ENCODE measurements around the gene COL5A2.

The COL5A2 gene

GRCh38 chr2:189046320-189046719 lies 133.2 kb downstream of the COL5A2 start:
- no peak for DNase-seq

GRCh38 chr2:189045836-189046235 lies 133.7 kb downstream of the COL5A2 start:
- DNase-seq: no peak

DNA sequence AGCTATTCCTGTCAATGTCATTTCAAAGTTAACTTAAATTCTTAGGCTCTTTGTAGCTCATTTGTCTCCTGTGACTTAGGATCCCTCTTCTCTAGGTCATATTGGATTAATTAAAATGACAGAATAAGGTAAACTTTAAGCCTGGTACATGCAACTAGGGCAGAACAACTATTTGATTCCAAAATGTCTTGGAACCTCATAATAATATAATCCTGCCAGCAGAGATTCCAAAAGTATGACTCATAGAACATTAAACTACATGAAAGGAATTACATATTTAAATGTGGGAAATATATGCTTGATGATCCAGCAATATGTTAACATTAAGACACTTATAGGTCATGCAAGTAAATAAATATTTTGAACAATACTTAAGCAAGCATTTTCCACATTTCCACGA lies 142.0 kb downstream of the COL5A2 start:
- DNase-seq: no peak

DNA sequence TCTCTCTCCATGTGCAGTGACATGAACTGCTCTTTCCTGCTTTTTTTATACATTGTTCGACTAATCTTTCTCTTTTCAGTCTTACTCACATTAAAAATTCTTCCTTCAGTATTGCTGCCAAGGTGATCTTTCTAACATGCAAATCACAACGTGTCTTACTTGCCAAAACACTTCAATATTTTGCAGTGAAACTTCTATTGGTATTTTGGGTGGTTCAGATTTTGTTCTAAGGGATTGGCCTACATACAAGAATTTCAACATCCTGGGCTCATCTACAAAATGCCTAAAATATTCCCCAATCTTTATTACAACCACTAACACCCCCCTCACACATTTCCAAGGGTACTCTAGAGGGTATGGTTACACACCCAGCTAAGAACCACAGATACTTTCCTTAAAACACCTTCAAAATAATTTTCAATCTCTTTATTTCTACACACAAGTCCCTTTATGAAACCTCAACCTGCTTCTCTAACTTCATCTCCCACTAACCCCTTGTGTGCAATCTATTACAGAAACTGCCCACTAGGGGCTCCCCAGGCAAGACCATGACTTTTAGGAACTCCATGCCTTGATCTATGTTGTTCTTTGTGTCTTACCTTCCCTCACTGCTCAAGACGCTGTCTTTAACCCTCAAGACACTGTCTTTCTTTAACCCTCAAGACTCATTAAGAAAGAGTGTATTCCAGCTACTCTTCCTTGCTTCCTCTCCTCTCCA lies 154.5 kb downstream of the COL5A2 start:
- DNase-seq: no peak

- DNase-seq: no peak
Observed at GRCh38 chr2:189022492-189022891, 157.1 kb downstream of the COL5A2 start.

GRCh38 chr2:189022053-189022481 lies 157.5 kb downstream of the COL5A2 start:
- DNase-seq: peak; percentile 7

DNA sequence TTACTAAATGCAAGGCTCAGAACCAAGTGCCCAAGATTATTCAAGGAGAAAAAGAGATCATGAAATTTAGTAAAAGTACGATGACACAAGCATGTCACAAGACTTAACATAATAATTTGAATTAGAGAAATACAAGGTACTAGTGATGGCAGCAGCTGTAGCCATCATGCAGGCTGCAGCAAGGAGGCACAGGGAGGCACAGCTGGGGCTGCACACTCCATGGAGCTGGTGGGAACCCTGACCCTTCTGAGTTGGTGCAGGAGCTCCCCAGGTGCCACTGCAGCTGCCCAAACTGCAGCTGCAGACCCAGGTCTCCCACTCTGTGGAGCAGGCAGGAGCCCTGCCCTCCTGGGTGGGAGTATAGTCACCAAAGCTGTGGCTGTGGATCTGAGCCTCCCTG lies 159.4 kb downstream of the COL5A2 start:
- no peak for DNase-seq

DNA sequence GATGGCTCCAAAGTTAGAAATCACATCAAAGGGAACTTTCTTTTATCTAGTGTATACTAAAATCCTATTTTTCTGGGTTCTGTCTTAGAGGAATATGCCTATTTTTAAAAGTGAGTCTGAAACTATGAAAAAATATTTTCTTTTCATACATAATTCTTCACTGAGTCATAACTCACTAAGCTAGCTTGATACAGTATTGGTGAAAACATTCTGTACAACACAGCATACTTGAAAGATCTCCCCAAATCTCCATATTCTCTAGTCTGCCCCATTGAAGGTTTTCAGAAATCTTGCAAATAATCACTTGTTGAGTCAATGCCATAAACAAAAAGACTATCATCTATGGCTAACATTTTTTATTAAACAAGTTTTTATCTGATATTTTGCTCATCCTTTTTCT lies 160.9 kb downstream of the COL5A2 start:
- no peak for DNase-seq

DNA sequence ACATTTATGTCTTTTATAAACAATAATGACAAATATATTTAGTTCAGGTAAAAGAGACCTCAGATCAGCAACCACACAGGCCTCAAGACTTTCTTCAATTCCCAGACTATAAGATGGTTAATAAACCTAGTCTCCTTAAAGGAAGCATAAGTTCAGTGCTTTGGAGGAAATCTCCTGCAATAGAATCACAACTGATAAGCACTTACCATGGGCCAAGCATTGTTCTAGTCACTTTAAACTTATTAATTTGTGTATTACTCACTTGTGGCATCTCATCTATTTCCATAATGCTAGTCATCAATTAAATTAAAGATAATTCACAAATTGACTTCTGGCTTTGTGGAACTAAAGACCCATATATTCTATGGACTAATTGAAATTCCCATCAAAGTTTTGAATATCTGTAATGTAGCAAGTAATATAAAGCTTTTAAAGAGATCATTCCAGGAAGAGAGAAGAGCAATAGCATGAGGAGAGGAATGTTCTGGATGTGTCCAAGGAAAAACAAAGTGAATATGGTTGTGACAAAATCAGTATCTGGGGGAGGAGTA lies 163.2 kb downstream of the COL5A2 start:
- no peak for DNase-seq

- DNase-seq: no peak
Observed at GRCh38 chr2:189015359-189015758, 164.2 kb downstream of the COL5A2 start.

DNA sequence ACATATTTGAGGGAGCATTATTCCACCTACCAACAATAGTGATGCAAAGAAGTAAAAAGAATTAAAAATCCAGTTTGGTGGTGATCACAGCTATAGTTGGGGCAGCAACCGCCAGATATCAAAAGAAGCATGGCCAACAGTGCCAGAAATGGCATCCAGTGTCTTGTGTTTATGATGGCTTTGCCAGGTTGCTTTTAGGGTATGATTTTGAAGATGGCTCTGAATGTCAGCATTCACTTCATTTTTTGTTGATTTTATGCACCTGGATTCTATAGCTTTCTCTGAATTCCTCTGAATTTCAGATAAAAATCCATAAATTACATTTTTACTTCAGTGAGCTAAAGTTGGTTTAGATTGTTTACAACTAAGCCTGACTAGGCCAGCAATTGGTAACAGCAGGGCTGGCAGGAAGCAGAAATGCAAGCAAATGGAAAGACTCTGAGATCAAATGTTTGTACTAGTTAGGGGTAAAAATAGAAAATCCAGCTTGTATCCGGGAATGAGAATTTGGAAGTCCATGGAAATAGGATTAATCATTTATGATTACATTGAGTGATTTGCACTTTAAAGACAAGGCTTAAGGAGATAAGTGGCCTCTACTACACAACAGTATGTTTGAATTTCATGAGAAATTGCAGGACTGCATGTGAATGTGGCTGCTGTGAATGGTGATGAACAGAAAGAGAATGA lies 165.0 kb downstream of the COL5A2 start:
- DNase-seq: no peak

DNA sequence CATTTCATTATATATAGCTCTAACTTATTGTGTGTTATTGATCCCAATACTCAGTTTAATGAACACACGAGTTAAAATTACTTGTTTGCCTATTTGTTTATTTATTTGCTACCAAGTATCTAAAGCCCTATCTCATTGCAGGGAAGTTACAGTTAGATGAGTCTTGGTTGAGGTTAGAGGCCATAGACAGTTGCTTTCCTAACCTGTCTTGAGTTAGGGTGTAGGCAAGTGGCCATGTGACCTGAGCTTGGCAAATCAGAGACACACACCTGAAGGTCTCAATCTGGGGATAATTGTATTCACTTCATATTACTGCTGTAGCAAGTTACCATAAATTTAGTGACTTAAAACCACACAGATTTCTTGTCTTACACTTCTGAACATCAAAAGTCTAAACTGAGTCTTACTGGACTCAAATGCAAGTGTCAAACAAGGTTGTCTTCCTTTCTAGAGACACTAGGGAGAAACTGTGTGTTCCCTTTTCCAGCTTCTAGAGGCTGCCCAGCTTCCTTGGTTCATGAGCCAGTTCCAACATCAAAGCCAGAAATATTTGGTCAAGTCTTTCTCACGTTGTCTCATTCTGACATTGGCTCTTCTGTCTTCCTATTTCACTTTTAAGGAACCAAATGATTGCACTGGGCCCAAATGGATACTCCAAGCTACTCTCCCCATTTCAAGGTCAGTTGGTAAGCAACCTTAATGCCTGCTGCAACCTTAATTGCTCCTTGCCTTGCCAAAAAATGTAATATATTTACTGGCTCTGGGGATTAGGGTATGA lies 165.7 kb downstream of the COL5A2 start:
- no peak for DNase-seq

- no peak for DNase-seq
Observed at GRCh38 chr2:189013031-189013430, 166.5 kb downstream of the COL5A2 start.

DNA sequence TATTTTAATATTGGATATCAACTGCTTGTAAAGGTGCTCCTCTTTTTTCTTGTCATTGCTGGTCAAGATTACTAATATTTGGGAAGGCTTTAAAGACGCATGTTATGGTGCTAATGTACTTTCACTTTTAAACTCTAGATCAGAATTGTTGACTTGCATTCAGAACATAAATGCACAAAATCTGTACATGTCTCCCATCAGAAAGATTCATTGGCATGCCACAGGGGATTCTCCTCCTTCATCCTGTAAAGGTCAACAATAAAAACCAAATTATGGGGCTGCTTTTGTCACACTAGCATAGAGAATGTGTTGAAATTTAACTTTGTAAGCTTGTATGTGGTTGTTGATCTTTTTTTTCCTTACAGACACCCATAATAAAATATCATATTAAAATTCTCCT lies 167.2 kb downstream of the COL5A2 start:
- no peak for DNase-seq

DNA sequence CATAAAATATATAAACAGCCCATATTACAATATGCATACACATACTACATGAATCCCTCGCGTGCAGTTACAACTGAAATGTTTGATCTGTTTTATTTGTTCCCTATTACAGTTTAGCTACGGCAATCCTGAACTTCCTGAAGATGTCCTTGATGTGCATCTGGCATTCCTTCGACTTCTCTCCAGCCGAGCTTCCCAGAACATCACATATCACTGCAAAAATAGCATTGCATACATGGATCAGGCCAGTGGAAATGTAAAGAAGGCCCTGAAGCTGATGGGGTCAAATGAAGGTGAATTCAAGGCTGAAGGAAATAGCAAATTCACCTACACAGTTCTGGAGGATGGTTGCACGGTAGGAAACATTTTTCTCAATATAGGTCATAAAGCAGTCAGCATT lies 169.0 kb downstream of the COL5A2 start:
- DNase-seq: no peak

- DNase-seq: no peak
Observed at GRCh38 chr2:189008555-189009262, 170.9 kb downstream of the COL5A2 start.

- DNase-seq: no peak
Observed at GRCh38 chr2:189002079-189002478, 177.5 kb downstream of the COL5A2 start.

- no peak for DNase-seq
Observed at GRCh38 chr2:189000221-189000620, 179.3 kb downstream of the COL5A2 start.

- DNase-seq: no peak
Observed at GRCh38 chr2:188997263-188997662, 182.3 kb downstream of the COL5A2 start.

- no peak for DNase-seq
Observed at GRCh38 chr2:188993247-188993646, 186.3 kb downstream of the COL5A2 start.

- no peak for DNase-seq
Observed at GRCh38 chr2:188986839-188987238, 192.7 kb downstream of the COL5A2 start.

GRCh38 chr2:188984680-188985079 lies 194.9 kb downstream of the COL5A2 start:
- no peak for DNase-seq

GRCh38 chr2:188984065-188984491 lies 195.5 kb downstream of the COL5A2 start:
- DNase-seq: no peak

Data from GOT3 (cell line).